GM19372 (cell line): Measurements from ENCODE around the gene FAM186B.
"Not testable (repeated sequence)": the region's sequence is repeated elsewhere in the genome, so short reads cannot be mapped to it uniquely, and the experiment has no call there.

Source experiments
- ATAC-seq: cut with Tn5 transposase; IDR thresholded peaks from one replicate; pipeline ENCODE4 v1.9.1; 2021; ENCODE audit warnings: mild to moderate bottlenecking, low read depth, moderate library complexity; ENCODE audit not compliant: unreplicated experiment

Gene FAM186B, protein sequence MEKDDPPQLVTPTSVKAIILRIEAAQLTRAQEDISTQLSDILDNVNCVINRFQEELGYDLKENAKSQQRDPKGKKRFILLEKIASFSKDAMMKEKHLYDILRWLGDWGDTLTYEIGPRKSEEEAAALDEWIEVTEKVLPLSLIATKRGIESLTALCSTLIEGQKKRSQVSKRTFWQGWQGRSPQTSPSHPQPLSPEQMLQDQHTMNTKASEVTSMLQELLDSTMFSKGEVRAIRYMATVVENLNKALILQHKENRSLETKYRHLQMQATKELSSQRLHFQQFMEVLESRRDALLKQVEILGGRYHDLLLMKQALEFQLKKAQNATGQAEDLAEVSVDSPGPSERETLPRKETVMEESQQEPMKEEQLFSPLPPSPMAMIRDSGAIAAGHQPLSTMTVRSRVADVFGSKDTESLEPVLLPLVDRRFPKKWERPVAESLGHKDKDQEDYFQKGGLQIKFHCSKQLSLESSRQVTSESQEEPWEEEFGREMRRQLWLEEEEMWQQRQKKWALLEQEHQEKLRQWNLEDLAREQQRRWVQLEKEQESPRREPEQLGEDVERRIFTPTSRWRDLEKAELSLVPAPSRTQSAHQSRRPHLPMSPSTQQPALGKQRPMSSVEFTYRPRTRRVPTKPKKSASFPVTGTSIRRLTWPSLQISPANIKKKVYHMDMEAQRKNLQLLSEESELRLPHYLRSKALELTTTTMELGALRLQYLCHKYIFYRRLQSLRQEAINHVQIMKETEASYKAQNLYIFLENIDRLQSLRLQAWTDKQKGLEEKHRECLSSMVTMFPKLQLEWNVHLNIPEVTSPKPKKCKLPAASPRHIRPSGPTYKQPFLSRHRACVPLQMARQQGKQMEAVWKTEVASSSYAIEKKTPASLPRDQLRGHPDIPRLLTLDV

GRCh38 chr12:49605539-49605938, at the start of gene FAM186B:
Gene FAM186B, minus strand, starts transcription at chr12:49605639. Its CDS starts 162 bp downstream, at chr12:49605477.
- ATAC-seq = not testable (repeated sequence)

GRCh38 chr12:49654715-49655114, 49.3 kb upstream of the FAM186B start:
- no peak for ATAC-seq

GRCh38 chr12:49652921-49653520, 47.6 kb upstream of the FAM186B start:
- no peak for ATAC-seq

DNA sequence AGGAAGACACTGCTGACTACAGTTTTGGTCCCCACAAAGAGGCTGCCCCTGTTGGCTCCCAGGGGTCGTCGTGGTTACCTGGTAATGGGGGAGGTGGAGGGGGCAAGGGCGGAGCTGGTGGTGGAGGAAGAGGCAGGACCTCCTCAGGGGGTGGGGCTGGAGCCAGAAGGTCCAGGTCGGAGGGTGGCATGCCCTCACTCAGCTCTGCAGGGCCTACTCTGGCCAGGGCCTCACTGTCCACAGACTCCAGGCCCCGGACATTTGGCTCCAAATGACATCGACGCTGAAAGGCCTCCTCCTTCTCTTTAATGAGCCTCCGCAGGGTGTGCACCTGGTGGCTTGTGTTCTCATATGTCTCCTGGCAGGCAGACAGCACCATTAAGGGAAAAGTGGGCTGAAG, 46.4 kb upstream of the FAM186B start:
- no peak for ATAC-seq

GRCh38 chr12:49649892-49650291, 44.5 kb upstream of the FAM186B start:
- no peak for ATAC-seq

DNA sequence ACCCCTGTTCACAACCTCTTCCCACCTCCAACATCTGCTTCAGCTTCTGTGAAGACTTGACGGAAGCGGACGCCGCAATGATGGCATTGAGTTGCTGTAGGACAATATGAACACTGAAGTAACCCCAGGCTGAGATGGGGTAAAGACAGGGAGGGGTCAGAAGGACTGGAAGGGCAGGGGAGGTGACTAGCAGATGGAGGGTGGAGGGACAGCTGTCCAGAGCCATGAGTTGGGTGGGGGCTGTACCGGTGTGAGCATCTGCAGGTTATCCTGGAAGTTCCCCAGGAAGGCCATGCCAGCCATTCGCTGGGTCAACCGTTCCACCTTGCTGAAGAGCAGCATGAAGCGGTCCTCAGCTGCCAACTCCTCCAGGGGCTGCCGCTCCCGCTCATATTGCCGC, 44.0 kb upstream of the FAM186B start:
- ATAC-seq = no peak

- no peak for ATAC-seq
These were observed 43.2 kb upstream of the FAM186B start for GRCh38 chr12:49648712-49649003.

DNA sequence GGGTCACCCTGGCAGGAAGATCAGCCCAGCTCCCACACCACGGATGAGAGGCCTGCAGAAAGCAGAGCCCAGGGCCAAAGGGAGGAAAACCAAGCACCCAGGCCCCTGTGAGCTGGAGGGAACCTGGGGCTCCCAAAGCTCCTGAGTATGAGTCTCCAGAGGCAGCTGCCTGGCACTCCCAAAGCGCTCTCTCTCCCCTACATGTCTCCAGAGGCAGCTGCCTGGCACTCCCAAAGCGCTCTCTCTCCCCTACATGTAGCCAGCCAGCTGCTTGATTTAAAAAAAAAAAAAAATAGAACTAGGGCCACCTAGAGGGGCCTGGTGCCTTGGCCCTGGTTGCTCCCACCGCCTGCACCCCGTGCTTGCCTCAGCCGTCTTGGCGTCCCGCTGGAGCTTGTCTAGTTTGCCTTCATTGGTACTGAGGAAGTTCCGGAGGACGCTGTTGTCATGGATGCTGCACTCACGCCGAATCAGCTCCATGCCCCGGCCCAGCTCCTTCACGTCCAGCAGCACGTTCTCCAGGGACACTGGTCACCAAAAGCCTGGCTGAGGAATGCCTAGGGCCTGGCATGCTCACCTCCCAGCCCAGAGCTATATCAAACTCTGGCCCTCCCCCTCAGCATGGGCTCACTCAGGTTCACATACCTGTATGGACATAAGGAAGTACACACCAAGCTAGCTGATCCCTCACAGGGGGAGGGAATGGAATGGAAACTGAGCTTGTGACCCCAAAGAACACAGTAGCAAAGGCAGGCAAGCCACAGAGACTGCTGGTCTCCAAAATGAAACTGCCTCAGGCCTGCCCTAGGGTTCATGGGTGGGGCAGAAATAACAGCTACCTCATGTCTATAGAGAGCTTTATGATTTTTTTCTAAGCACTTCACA, 42.6 kb upstream of the FAM186B start:
- no peak for ATAC-seq

DNA sequence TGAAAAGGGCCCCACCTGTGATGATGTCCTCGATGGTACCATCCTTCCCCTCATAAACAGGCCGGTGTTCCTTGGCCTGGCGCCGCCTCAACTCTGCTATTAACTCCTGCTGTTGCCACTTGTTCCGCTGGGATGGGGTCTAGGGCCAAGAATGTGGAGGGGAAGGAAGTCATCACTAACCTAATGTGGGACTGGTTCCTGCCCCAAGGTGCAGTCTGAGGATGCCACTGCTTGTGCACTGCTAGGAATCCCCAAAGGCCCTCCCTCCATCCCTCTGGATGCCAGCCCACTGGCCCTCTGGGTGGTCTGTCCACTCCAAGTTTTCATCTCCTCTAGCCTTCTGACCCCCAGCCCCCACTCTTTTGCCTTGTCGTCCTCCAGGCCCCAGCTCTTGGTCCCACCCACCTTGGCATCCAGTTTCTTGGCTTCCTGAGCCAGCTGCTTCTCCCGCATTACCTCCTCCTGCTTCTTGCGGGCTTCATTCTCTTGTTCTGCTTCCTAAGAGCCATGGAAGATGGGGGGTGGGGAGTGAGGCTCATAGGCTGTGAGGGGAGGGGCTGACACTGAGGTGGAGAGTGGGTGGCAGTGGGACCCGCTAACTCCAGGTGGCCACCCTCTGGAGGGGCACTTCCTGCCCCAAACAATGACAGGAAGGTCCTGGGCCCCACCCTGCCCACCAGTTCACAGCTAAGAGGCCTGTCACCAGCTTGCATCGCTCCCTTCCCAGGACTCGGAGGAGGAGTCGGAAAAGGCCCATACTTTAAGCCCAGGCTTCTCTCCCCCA, 41.6 kb upstream of the FAM186B start:
- no peak for ATAC-seq

- ATAC-seq = no peak
These were observed 40.9 kb upstream of the FAM186B start for GRCh38 chr12:49646331-49646830.

GRCh38 chr12:49645146-49646039, 40.0 kb upstream of the FAM186B start:
- ATAC-seq = no peak

GRCh38 chr12:49644620-49644994, 39.2 kb upstream of the FAM186B start:
- no peak for ATAC-seq

- no peak for ATAC-seq
These were observed 38.7 kb upstream of the FAM186B start for GRCh38 chr12:49643961-49644619.

GRCh38 chr12:49643135-49643534, 37.7 kb upstream of the FAM186B start:
- no peak for ATAC-seq

DNA sequence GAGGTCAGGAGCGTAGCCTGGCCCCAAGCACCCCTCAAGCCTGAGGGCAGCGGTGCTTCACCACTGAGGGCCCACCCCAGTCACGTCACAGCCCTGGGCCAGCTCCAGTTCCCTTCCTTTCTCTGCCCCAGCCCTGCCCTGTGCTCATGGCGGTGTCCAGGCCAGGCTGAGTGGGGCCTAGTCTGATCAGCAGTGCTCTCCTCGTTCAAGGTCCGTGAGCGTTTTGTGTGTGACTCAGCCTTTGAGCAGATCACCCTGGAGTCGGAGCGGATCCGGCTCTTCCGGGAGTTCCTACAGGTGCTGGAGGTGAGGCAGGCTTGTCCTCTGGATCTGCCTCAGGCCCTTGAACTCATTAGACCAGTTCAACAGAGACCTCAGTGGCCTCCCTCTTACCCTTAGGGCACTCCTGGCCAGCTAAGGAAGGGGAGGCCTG, 36.9 kb upstream of the FAM186B start:
- no peak for ATAC-seq

DNA sequence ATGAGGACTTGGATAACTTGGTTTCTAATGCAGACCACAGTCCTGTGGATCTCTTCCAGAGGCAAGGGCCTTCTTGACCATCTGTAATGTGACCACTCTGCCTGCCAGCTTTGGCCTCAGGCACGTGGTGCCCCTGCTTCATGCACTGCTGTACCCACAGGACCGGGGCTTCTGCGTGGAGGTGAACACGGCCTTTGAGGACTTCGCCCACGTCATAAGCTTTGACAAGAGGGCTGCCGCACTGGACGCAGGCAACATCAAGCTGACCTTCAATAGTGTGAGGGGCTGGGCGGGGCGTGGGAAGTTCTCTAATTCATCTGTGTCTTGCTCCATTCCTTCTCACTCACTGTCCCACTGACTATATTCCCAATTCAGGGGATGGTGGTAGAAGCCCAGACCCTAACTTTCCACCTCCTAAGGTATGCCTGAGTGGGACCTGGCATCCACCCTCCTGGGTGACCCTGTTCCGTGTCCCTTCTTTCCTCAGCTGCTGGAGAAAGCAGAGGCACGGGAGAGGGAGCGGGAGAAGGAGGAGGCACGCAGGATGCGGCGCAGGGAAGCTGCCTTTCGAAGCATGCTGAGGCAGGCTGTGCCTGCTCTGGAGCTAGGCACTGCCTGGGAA, 36.4 kb upstream of the FAM186B start:
- ATAC-seq = no peak

GRCh38 chr12:49636979-49637755, 31.7 kb upstream of the FAM186B start:
- no peak for ATAC-seq
